ENCODE measurements around the gene TMEM209.

DNA sequence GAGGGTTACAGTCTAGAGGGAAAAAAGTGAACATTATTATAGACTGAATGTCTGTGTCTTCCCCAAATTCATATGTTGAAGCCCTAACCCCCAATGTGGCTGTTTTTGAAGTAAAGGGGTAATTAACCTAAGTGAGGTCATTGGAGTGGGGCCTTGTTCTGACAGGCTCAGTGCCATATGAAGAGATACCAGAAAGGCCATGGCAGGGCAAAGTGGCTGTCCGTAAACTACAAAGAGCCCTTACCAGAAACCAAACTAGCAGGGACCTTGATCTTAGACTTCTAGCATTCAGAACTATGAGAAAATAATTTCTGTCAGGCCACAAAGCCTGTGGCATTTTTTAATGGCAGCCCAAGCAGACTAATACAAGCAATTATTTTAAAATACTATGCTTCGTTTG is 8.7 kb downstream of the TMEM209 start:
- TF ChIP-seq, protein P1, sequence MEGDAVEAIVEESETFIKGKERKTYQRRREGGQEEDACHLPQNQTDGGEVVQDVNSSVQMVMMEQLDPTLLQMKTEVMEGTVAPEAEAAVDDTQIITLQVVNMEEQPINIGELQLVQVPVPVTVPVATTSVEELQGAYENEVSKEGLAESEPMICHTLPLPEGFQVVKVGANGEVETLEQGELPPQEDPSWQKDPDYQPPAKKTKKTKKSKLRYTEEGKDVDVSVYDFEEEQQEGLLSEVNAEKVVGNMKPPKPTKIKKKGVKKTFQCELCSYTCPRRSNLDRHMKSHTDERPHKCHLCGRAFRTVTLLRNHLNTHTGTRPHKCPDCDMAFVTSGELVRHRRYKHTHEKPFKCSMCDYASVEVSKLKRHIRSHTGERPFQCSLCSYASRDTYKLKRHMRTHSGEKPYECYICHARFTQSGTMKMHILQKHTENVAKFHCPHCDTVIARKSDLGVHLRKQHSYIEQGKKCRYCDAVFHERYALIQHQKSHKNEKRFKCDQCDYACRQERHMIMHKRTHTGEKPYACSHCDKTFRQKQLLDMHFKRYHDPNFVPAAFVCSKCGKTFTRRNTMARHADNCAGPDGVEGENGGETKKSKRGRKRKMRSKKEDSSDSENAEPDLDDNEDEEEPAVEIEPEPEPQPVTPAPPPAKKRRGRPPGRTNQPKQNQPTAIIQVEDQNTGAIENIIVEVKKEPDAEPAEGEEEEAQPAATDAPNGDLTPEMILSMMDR (IDR thresholded peaks at IDR 0.05), result no peak
- TF ChIP-seq POLR2A (IDR thresholded peaks at IDR 0.05), result no peak

Data from adrenal gland (tissue), 5 donors.